Muscle layer of duodenum (tissue), 2 donors: ENCODE results near the gene EGF.

Experiments used
- H3K27ac ChIP-seq: one replicate; pipeline ENCODE4 v1.7.0; 2013; ENCODE audit warnings: mild to moderate bottlenecking, low read length
- H3K27me3 ChIP-seq: one replicate; pipeline ENCODE4 v1.7.0; 2013; ENCODE audit warnings: low read depth, mild to moderate bottlenecking, control low read depth, low read length
- H3K36me3 ChIP-seq, 2 donors: one replicate each; pipeline ENCODE4 v1.7.0; 2013; ENCODE audit warnings: low read length in 2 of 2, control low read depth in 1 of 2, mild to moderate bottlenecking in 1 of 2; ENCODE audit not compliant: insufficient read depth in 2 of 2, control insufficient read depth in 1 of 2
- H3K4me1 ChIP-seq, 2 donors: one replicate each; pipeline ENCODE4 v1.7.0; 2013; ENCODE audit warnings: low read length in 2 of 2, mild to moderate bottlenecking in 2 of 2, control low read depth in 1 of 2, moderate library complexity in 1 of 2; ENCODE audit not compliant: insufficient read depth in 2 of 2, control insufficient read depth in 1 of 2
- H3K4me3 ChIP-seq, 2 donors: one replicate each; pipeline ENCODE4 v1.7.0; 2013; ENCODE audit warnings: low read length in 2 of 2, low read depth in 1 of 2, mild to moderate bottlenecking in 1 of 2
- H3K9me3 ChIP-seq, 2 donors: one replicate each; pipeline ENCODE4 v1.7.0; 2013; ENCODE audit warnings: low read length in 2 of 2, control low read depth in 1 of 2, mild to moderate bottlenecking in 1 of 2; ENCODE audit not compliant: control insufficient read depth in 1 of 2
- donor health status: healthy.

The EGF gene

DNA sequence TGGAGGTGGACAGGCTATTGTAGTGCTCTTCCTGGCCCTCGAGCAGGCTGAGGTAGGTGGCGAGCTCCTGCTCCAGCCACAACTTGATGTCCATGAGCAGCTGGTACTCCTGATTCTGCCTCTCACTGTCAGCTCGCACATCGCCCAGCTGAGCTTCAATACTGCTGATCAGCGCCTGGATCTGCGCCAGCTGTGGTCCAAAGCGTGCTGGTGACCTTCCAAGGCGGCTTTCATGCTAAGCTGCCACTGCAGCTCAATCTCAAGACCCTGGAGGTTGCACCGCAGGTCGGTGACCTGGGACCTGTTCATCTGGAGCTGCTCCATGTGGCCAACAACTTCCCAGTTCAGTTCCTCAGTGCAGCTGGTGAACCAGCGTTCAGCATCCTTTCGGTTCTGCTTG, 33.6 kb upstream of the EGF start:
- no peak overlapping the region for H3K4me3 ChIP-seq
- no peaks in the 10 kb centered on the region for H3K9me3 ChIP-seq
- H3K4me1 ChIP-seq: no peaks in the 10 kb centered on the region
- no peaks in the 10 kb centered on the region for H3K27me3 ChIP-seq
- no peaks in the 10 kb centered on the region for H3K36me3 ChIP-seq
- no peak overlapping the region for H3K27ac ChIP-seq

DNA sequence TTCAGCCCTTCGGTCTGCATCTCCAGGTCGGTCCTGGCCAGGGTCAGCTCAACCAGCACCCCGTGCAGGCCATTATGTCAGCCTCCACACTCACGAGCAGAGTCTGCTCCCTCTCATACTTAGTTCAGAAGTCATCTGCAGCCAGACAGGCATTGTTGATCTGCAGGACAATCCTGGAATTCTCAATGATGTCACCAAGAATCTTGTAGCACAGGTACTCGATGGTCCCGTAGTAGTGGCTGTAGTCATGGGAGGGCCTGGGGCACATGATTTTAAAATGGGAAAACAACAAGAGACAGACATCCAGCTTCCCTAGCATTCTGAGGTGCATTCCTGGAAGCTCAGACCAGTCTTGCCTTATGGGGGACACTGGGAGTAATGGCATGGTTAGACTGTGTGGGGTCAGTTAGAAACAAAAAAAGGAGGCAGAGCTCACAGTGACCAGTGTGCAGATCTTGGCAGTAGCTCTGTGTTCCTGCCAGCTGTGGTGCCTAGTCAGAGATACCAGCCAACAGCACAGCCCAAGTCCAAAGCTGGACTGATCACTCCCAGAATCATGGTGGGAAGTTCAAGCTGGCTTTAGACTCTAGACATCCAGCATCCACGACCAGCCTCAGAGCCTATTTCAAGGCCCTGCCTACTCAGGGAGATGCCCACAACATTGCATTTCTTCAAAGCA, 32.9 kb upstream of the EGF start:
- H3K9me3 ChIP-seq: no peaks in the 10 kb centered on the region

DNA sequence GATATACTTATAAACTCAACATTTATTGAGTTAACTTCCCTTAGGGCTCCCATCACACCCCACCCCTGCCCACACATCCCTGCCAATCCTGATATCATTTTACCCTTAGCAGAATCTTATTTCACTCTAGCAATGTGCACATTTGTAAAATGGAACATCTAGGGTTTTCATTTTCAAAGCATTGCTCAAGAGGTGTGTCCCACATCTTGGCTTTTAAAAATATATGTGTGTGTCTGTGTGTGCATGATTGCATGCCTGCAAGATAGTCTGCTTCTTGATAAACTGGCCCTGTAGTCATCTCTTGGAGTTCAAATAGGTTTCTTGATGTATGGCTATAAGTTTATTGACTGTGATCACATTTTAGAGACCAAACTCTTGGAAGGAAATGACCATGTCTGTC, 26.4 kb upstream of the EGF start:
- no peaks in the 10 kb centered on the region for H3K27me3 ChIP-seq
- no peaks in the 10 kb centered on the region for H3K36me3 ChIP-seq
- H3K4me3 ChIP-seq: no peak overlapping the region
- no peaks in the 10 kb centered on the region for H3K9me3 ChIP-seq
- no peaks in the 10 kb centered on the region for H3K4me1 ChIP-seq
- H3K27ac ChIP-seq: no peak overlapping the region

More for the DNA sequence above, 32.9 kb upstream of the EGF start:
- Histone ChIP-seq H3K36me3 (no peaks in the 10 kb centered on the region), H3K4me1 (no peaks in the 10 kb centered on the region), H3K27ac (no peak overlapping the region), H3K27me3 (no peaks in the 10 kb centered on the region), H3K4me3 (no peak overlapping the region)

GRCh38 chr4:109887071-109887470, 25.6 kb upstream of the EGF start:
- no peaks in the 10 kb centered on the region for H3K36me3 ChIP-seq
- no peaks in the 10 kb centered on the region for H3K4me1 ChIP-seq
- H3K4me3 ChIP-seq: no peak overlapping the region
- no peaks in the 10 kb centered on the region for H3K27me3 ChIP-seq
- H3K27ac ChIP-seq: no peak overlapping the region
- H3K9me3 ChIP-seq: no peaks in the 10 kb centered on the region

DNA sequence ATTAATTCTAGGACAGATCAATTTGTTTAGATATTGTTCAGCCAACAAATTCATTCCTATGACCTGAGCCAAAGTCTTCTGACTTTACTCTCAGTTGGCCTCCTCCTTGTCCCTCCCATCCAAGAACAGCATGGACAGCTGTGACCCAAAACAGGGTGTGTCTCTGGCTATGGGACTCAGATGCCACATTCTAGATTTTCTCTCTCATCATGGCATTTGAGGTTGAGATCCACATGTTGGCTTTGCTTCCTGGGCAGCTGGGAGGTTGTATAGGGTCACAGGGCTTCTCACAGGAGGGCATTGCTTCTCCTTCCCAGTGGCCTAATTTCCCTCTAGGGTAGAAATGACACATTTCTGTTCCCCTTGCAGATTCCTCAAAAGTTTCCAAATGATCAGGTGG, 22.6 kb upstream of the EGF start:
- H3K27ac ChIP-seq: no peak overlapping the region
- H3K9me3 ChIP-seq: no peaks in the 10 kb centered on the region
- H3K27me3 ChIP-seq: no peaks in the 10 kb centered on the region
- no peaks in the 10 kb centered on the region for H3K4me1 ChIP-seq
- H3K4me3 ChIP-seq: no peak overlapping the region
- H3K36me3 ChIP-seq: no peaks in the 10 kb centered on the region

- Histone ChIP-seq H3K9me3 (no peaks in the 10 kb centered on the region), H3K36me3 (no peaks in the 10 kb centered on the region), H3K27ac (no peak overlapping the region), H3K4me3 (no peak overlapping the region), H3K27me3 (no peaks in the 10 kb centered on the region), H3K4me1 (no peaks in the 10 kb centered on the region)
Measured at GRCh38 chr4:109902559-109903251, 10.0 kb upstream of the EGF start.

DNA sequence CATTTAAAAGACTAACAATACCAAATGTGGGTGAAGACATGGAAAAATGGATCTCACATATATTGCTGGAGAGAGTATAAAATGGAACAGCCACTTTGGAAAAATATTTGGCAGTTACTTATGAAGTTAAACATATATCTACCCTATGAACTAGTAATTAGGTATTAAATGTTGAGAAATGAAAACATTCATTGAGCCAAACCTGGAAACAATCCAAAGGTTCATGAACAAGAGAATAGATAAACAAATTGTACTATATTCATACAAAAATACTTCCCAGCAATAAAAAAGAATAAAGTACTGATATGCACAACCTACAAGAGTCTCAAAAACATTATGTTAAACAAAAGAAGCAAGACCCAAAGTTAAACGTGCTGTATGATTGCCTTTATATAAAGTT, 4.0 kb upstream of the EGF start:
- Histone ChIP-seq H3K9me3 (no peaks in the 10 kb centered on the region), H3K4me3 (no peak overlapping the region), H3K27me3 (no peaks in the 10 kb centered on the region), H3K36me3 (no peaks in the 10 kb centered on the region), H3K4me1 (peaks cover 0 to 13% of the 10 kb centered on the region in 2 donors), H3K27ac (no peak overlapping the region)

GRCh38 chr4:109910256-109910655, 2.4 kb upstream of the EGF start:
- Histone ChIP-seq H3K4me1 (peaks cover 0 to 13% of the 10 kb centered on the region in 2 donors), H3K4me3 (no peak overlapping the region), H3K9me3 (no peaks in the 10 kb centered on the region), H3K27ac (no peak overlapping the region), H3K27me3 (no peaks in the 10 kb centered on the region), H3K36me3 (no peaks in the 10 kb centered on the region)

DNA sequence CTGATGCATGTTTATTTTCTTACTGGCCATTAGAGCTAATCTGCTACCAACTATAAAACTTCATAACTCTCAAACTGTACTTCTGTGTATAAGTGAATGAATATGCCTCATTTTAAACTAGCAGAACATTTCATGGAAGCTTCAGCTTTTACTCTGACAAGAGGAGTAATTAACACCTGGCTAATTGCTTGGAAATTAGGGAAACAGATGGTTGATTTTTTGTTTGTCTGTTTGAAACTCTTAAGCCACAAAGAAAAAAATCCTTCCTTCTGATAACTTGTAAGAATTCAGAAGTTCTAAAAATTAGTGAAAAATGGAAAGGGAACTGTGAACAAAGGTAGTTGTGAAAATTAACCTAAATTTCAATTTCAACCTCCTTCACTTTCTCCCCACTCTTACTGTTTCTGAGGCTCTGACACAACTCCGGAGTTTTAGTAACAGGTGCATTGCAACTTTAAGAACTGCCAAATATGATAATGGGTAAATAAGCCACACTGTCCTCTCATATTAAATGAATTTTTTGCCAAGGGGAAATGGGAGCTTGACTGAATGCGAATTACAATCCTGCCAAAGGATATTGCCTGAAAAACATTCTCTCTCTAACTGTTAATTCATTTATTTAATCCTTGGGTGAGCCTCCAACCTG, 1.0 kb downstream of the EGF start:
- H3K36me3 ChIP-seq: no peaks in the 10 kb centered on the region
- no peaks in the 10 kb centered on the region for H3K9me3 ChIP-seq
- peaks cover 0 to 13% of the 10 kb centered on the region in 2 donors for H3K4me1 ChIP-seq
- H3K27me3 ChIP-seq: no peaks in the 10 kb centered on the region
- no peak overlapping the region for H3K27ac ChIP-seq
- no peak overlapping the region for H3K4me3 ChIP-seq

GRCh38 chr4:109914322-109914721, 1.6 kb downstream of the EGF start:
- no peaks in the 10 kb centered on the region for H3K36me3 ChIP-seq
- no peak overlapping the region for H3K27ac ChIP-seq
- H3K4me1 ChIP-seq: peaks cover 0 to 13% of the 10 kb centered on the region in 2 donors
- H3K27me3 ChIP-seq: no peaks in the 10 kb centered on the region
- H3K4me3 ChIP-seq: no peak overlapping the region
- no peaks in the 10 kb centered on the region for H3K9me3 ChIP-seq

DNA sequence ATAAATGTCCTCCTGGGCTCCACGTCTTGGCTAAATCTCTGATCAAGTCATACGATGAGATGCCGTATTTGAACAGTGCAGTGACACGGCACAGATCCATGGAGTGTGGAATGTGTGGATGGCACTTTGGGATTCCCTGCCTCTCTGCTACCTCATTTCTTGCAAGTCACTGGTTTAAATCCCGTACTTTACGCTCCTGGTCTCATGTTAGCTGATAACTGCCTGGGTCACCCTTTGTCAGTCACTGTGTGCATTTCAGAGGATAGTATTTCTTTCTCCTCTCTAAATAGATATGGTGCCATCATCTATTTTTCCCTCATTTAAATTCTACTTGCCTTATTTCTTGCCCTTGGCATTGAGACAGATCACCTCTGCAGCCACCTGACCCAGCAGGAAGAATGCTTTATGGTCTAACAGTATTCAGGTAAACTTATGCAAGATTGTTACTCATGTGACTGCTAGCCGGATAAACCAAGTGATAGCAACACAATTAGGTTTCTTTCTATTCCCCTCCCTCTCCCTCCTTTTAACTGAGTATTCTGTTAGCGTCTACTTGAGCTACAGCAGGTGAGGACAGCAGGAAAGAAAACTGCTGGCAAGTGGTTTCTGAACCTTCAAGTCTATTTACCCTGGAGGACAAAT, 2.8 kb downstream of the EGF start:
- Histone ChIP-seq H3K4me1 (peaks cover 0 to 13% of the 10 kb centered on the region in 2 donors), H3K27me3 (no peaks in the 10 kb centered on the region), H3K36me3 (no peaks in the 10 kb centered on the region), H3K9me3 (no peaks in the 10 kb centered on the region), H3K27ac (no peak overlapping the region), H3K4me3 (no peak overlapping the region)
